GM13976 (cell line): ENCODE results near the gene ELOVL1.
"Not testable (repeated sequence)": the region's sequence is repeated elsewhere in the genome, so short reads cannot be mapped to it uniquely, and the experiment has no call there.

Experiments
- DNase-seq: peaks from one replicate; pipeline ENCODE4 v3.0.0; 2012; ENCODE audit warnings: low spot score
- CTCF ChIP-seq: IDR thresholded peaks from 2 replicates; pipeline ENCODE4 v1.5.1; 2012; ENCODE audit warnings: borderline replicate concordance, mild to moderate bottlenecking; ENCODE audit not compliant: insufficient read depth; ENCODE audit errors: extremely low read depth, missing control alignments, control extremely low read depth
- in situ Hi-C: fragments of 300-500 bp; cut with MboI; formaldehyde crosslinking; loops from one replicate; pipeline ENCODE4 v1.12.0; 2022; ENCODE audit warnings: low sequenced_read_pairs, mixed read lengths, inconsistent platforms; ENCODE audit not compliant: unreplicated experiment

The ELOVL1 gene

GRCh38 chr1:43405219-43405875, 37.5 kb upstream of the ELOVL1 start:
- in situ Hi-C loops = no loop called here
- no peak for TF ChIP-seq CTCF
- no peak for DNase-seq

DNA sequence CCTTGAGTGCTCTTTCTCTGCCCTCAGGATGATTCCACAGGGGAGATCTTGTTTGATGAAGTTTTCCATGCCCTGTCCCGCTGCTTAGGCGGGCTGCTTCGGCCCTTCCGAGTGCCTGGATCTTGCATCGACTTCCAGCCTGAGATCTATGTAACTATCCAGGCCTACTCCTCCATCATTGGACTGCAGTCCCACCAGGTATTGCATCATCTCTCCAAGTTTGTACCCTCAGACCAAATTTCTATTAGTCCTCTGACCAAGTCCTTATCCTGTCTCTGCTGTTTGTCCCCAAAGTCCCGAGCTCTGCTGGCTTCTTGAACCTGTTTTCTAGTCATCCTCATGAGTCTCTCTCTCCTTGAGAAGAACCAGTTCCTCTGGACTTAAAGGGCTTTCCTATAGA, 36.5 kb upstream of the ELOVL1 start:
- TF ChIP-seq CTCF = no peak
- in situ Hi-C loops = no loop called here
- no peak for DNase-seq

DNA sequence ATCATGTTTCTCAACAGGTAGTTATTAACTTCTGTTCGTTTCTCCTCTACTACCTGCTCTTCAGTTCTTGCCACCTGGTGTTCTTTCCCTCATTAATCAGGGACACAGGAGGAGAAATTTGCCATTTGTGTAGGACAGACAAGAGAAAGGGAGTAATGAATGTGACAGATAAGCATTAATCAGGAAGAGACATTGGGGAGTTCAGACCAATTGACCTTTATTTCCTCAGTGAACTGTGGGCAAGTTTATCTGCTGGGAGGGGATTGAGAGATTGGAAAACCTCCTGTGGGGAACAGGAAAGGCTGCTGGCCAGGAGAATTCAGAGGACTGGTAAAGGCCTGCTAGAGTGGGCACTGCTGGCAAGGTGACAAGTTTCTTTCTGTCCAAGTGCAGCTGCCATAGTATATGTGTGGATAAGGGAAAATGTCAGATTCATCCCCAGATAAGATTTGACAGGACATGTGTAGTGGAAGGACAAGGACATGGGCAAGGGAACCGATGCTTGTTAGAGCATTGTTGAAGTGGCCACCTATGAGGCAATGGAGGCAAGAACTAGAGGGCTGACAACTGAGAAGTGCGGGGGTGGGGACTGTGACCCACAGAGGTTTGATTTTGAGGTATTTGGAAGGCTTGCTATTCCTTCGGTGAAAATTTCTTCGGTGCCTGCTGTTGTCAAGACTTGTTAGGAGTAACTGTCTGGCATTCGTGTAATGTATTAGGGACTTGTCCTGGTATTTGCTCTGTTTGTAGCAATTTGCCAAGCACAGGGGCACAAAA, 34.5 kb upstream of the ELOVL1 start:
- no peak for TF ChIP-seq CTCF
- no peak for DNase-seq
- in situ Hi-C loops = no loop called here

- DNase-seq, in situ Hi-C loops: not testable (repeated sequence)
These were observed 32.6 kb upstream of the ELOVL1 start for GRCh38 chr1:43400441-43400840.

GRCh38 chr1:43398227-43398626, 30.4 kb upstream of the ELOVL1 start:
- TF ChIP-seq CTCF = no peak
- DNase-seq = no peak
- in situ Hi-C loops = no loop called here

DNA sequence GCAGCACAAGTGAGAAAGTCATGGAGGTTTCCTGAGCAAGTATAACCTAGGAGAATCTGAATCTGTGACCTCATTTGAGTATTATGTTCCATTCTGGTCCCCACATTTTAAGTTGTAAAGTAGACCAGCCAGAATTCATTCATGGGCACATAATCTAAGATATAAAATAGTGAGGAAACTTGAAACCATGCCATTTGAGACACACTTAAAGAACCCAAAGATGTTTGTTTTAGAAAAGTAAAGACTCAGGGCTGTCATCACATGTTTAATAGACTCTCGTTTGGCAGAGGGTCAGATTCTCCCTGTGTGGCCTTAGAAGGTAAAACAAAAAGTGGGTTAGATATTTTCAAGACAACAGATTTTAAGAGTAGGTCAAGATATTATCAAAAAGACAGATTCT, 28.2 kb upstream of the ELOVL1 start:
- DNase-seq = no peak
- no peak for TF ChIP-seq CTCF
- in situ Hi-C loops = no loop called here

GRCh38 chr1:43395523-43395922, 27.7 kb upstream of the ELOVL1 start:
- no peak for TF ChIP-seq CTCF
- in situ Hi-C loops = no loop called here

More at GRCh38 chr1:43395523-43395922, 27.7 kb upstream of the ELOVL1 start:
- DNase-seq = no peak
